Esophagus (tissue), 2 donors: Measurements from ENCODE around the gene CTDSP1. TPM values are rescaled to one million over a fixed set of nuclear protein-coding genes. Genes with fewer than 3 reads are reported as not detected.

Experiments
- H3K27ac ChIP-seq, 2 donors: one replicate each; pipeline ENCODE4 v1.5.1; 2013; ENCODE audit warnings: low read depth in 2 of 2, mild to moderate bottlenecking in 2 of 2, inconsistent platforms in 1 of 2, low read length in 1 of 2, moderate library complexity in 1 of 2
- H3K27me3 ChIP-seq, 2 donors: one replicate each; pipeline ENCODE4 v1.6.1; 2013; ENCODE audit warnings: low read length in 2 of 2, control low read depth in 1 of 2, mild to moderate bottlenecking in 1 of 2; ENCODE audit not compliant: insufficient read depth in 2 of 2, control insufficient read depth in 1 of 2
- H3K36me3 ChIP-seq, 2 donors: one replicate each; pipeline ENCODE4 v1.6.1; 2013; ENCODE audit warnings: low read length in 1 of 2; ENCODE audit not compliant: control insufficient read depth in 2 of 2, insufficient read depth in 2 of 2
- H3K4me1 ChIP-seq, 2 donors: one replicate each; pipeline ENCODE4 v1.6.1; 2013; ENCODE audit warnings: low read length in 1 of 2; ENCODE audit not compliant: control insufficient read depth in 2 of 2, insufficient read depth in 2 of 2
- H3K4me3 ChIP-seq, 2 donors: one replicate each; pipeline ENCODE4 v1.5.1; 2013; ENCODE audit warnings: low read length in 2 of 2, mild to moderate bottlenecking in 2 of 2, low read depth in 1 of 2, moderate library complexity in 1 of 2
- H3K9me3 ChIP-seq, 2 donors: one replicate each; pipeline ENCODE4 v1.6.1; 2013; ENCODE audit warnings: mild to moderate bottlenecking in 2 of 2, low read depth in 1 of 2, low read length in 1 of 2, moderate library complexity in 1 of 2; ENCODE audit not compliant: control insufficient read depth in 2 of 2, insufficient read depth in 1 of 2
- WGBS, 2 donors: extraction: QIAGEN DNeasy Blood & Tissue Kit; methylation state at CpG; one replicate each; pipeline ENCODE4 v1.1.7; 2013; 5-methylcytosine and 5-hydroxymethylcytosine counted together
- polyA plus RNA-seq, 2 donors: library from polyadenylated mRNA; stranded (reverse); fragments of 200-250 nt; gene quantifications; one replicate each; pipeline ENCODE4 v1.2.3, GENCODE V29; 2013
- donor health status: healthy with polysubstance abuse.
- donor health status: Bipolar disorder and iron deficiency.

CTDSP1 gene
- polyA plus RNA-seq, 2 donors, result 59.1 to 76.9 TPM

- Histone ChIP-seq H3K4me1 (no peaks in the 10 kb centered on the region), H3K27me3 (no peaks in the 10 kb centered on the region), H3K27ac (no peak within 1 kb of the TSS), H3K4me3 (no peak within 1 kb of the TSS), H3K9me3 (no peaks in the 10 kb centered on the region), H3K36me3 (no peaks in the 10 kb centered on the region)
- WGBS, 2 donors, result 77 to 84% methylated on average over 8 to 9 of the region's 9 CpGs
Measured at GRCh38 chr2:218418717-218419458, 19.2 kb downstream of the CTDSP1 start, which contains the start of gene VIL1. VIL1 (plus strand) TSS chr2:218419123; CDS start chr2:218423779, 4,656 bp downstream.

GRCh38 chr2:218419630-218420216 is 20.1 kb downstream of the CTDSP1 start:
- no peaks in the 10 kb centered on the region for H3K36me3 ChIP-seq
- H3K27ac ChIP-seq, result no peak overlapping the region
- H3K27me3 ChIP-seq, result no peaks in the 10 kb centered on the region
- no peaks in the 10 kb centered on the region for H3K9me3 ChIP-seq
- H3K4me3 ChIP-seq, result no peak overlapping the region
- H3K4me1 ChIP-seq, result no peaks in the 10 kb centered on the region
- 75 to 86% methylated on average over 7 of the region's 7 CpGs for WGBS, 2 donors

- Histone ChIP-seq H3K4me1 (no peaks in the 10 kb centered on the region), H3K36me3 (no peaks in the 10 kb centered on the region), H3K27ac (no peak overlapping the region), H3K4me3 (no peak overlapping the region), H3K27me3 (no peaks in the 10 kb centered on the region), H3K9me3 (no peaks in the 10 kb centered on the region)
- 82 to 90% methylated on average over 2 of the region's 2 CpGs for WGBS, 2 donors
Measured at GRCh38 chr2:218421027-218421426, 21.4 kb downstream of the CTDSP1 start.

GRCh38 chr2:218422403-218423086 is 22.9 kb downstream of the CTDSP1 start:
- no peaks in the 10 kb centered on the region for H3K27me3 ChIP-seq
- H3K9me3 ChIP-seq, result no peaks in the 10 kb centered on the region
- no peaks in the 10 kb centered on the region for H3K36me3 ChIP-seq
- WGBS, 2 donors, result 76 to 83% methylated on average over 9 of the region's 9 CpGs
- H3K4me3 ChIP-seq, result no peak overlapping the region
- H3K4me1 ChIP-seq, result no peaks in the 10 kb centered on the region
- H3K27ac ChIP-seq, result no peak overlapping the region

GRCh38 chr2:218423584-218423983 is 23.9 kb downstream of the CTDSP1 start:
- Histone ChIP-seq H3K4me3 (no peak overlapping the region), H3K36me3 (no peaks in the 10 kb centered on the region), H3K4me1 (no peaks in the 10 kb centered on the region), H3K27me3 (no peaks in the 10 kb centered on the region), H3K9me3 (no peaks in the 10 kb centered on the region), H3K27ac (no peak overlapping the region)
- 85 to 86% methylated on average over 9 of the region's 9 CpGs for WGBS, 2 donors

GRCh38 chr2:218425531-218425930 is 25.9 kb downstream of the CTDSP1 start:
- no peaks in the 10 kb centered on the region for H3K9me3 ChIP-seq
- H3K27me3 ChIP-seq, result no peaks in the 10 kb centered on the region
- H3K36me3 ChIP-seq, result no peaks in the 10 kb centered on the region
- H3K4me3 ChIP-seq, result no peak overlapping the region
- H3K4me1 ChIP-seq, result no peaks in the 10 kb centered on the region
- H3K27ac ChIP-seq, result no peak overlapping the region
- WGBS, 2 donors, result 83 to 90% methylated on average over 10 of the region's 10 CpGs

GRCh38 chr2:218427741-218428140 is 28.1 kb downstream of the CTDSP1 start:
- Histone ChIP-seq H3K4me1 (no peaks in the 10 kb centered on the region), H3K36me3 (no peaks in the 10 kb centered on the region)

GRCh38 chr2:218428846-218429558 is 29.3 kb downstream of the CTDSP1 start:
- no peaks in the 10 kb centered on the region for H3K36me3 ChIP-seq
- no peaks in the 10 kb centered on the region for H3K4me1 ChIP-seq
- H3K9me3 ChIP-seq, result no peaks in the 10 kb centered on the region
- H3K27me3 ChIP-seq, result no peaks in the 10 kb centered on the region
- no peak overlapping the region for H3K27ac ChIP-seq
- no peak overlapping the region for H3K4me3 ChIP-seq
- 90 to 91% methylated on average over 24 of the region's 24 CpGs for WGBS, 2 donors

More at GRCh38 chr2:218427741-218428140, 28.1 kb downstream of the CTDSP1 start:
- H3K9me3 ChIP-seq, result no peaks in the 10 kb centered on the region
- no peak overlapping the region for H3K4me3 ChIP-seq
- no peaks in the 10 kb centered on the region for H3K27me3 ChIP-seq
- WGBS, 2 donors, result 75 to 77% methylated on average over 11 of the region's 11 CpGs
- no peak overlapping the region for H3K27ac ChIP-seq

- H3K36me3 ChIP-seq, result no peaks in the 10 kb centered on the region
- H3K9me3 ChIP-seq, result no peaks in the 10 kb centered on the region
- no peaks in the 10 kb centered on the region for H3K4me1 ChIP-seq
- H3K27ac ChIP-seq, result no peak overlapping the region
- H3K4me3 ChIP-seq, result no peak overlapping the region
- no peaks in the 10 kb centered on the region for H3K27me3 ChIP-seq
- whole genome bisulfite sequencing, 2 donors, result 65 to 76% methylated on average over 9 of the region's 9 CpGs
Measured at GRCh38 chr2:218429911-218430692, 30.4 kb downstream of the CTDSP1 start.
